ENCODE results near the gene SSC5D.

GRCh38 chr19:55479045-55479444 is 9.2 kb upstream of the SSC5D start:
- no peak for TF ChIP-seq CTCF (IDR thresholded peaks at IDR 0.05)
- no peak for TF ChIP-seq POLR2A (IDR thresholded peaks at IDR 0.05)

All from thyroid gland (tissue), 4 donors.